Gastroesophageal sphincter (tissue), 4 donors: ENCODE results near the gene YAP1. TPM values are rescaled to one million over a fixed set of nuclear protein-coding genes. Genes with fewer than 3 reads are reported as not detected.

Source experiments
- ATAC-seq: fragments of 150-250 bp; one replicate; pipeline ENCODE4 v1.9.1; 2016; ENCODE audit warnings: mild to moderate bottlenecking, moderate library complexity
- H3K27ac ChIP-seq, 4 donors: fragments of 200-600 bp; sonication (generic) in 3 of 4; 1 replicate in 3 of 4; 2 replicates in 1 of 4; pipeline ENCODE4 v1.5.1; 2016 to 2019
- H3K27me3 ChIP-seq: fragments of 200-600 bp; sonication (generic); one replicate; pipeline ENCODE4 v1.5.1; 2019
- H3K36me3 ChIP-seq, 2 donors: fragments of 200-600 bp; sonication (generic); one replicate each; pipeline ENCODE4 v1.5.1; 2019; ENCODE audit warnings: control low read depth in 1 of 2
- H3K4me1 ChIP-seq, 3 donors: fragments of 200-600 bp; sonication (generic); 1 replicate in 2 of 3; 2 replicates in 1 of 3; pipeline ENCODE4 v1.5.1; 2016 to 2019; ENCODE audit warnings: control low read depth in 2 of 3
- H3K4me3 ChIP-seq, 2 donors: fragments of 200-600 bp; sonication (generic); one replicate each; pipeline ENCODE4 v1.5.1; 2019; ENCODE audit warnings: mild to moderate bottlenecking in 1 of 2, moderate library complexity in 1 of 2
- H3K9me3 ChIP-seq, 3 donors: fragments of 200-600 bp; sonication (generic); one replicate each; pipeline ENCODE4 v1.5.1; 2017 to 2019; ENCODE audit warnings: control low read depth in 2 of 3
- CTCF ChIP-seq, 4 experiments: fragments of 200-600 bp in 2 of 4; fragments of 450-650 bp in 2 of 4; sonication (generic) in 1 of 4; IDR thresholded peaks; one replicate each; pipeline ENCODE4 v1.5.1; 2017 to 2019; ENCODE audit warnings: antibody characterized with exemption in 4 of 4, mild to moderate bottlenecking in 2 of 4, moderate library complexity in 2 of 4
- EP300 ChIP-seq: sonication (generic); formaldehyde crosslinking; IDR thresholded peaks from one replicate; pipeline ENCODE4 v1.6.1; 2017; ENCODE audit warnings: antibody characterized with exemption, mild to moderate bottlenecking
- POLR2A ChIP-seq, 2 donors: fragments of 450-650 bp; IDR thresholded peaks; one replicate each; pipeline ENCODE4 v1.6.1; 2017; ENCODE audit warnings: antibody characterized with exemption in 2 of 2, mild to moderate bottlenecking in 2 of 2, moderate library complexity in 1 of 2
- POLR2AphosphoS5 ChIP-seq: sonication (generic); formaldehyde crosslinking; IDR thresholded peaks from one replicate; pipeline ENCODE4 v1.6.1; 2017; ENCODE audit warnings: antibody characterized with exemption
- WGBS, 2 donors: methylation state at CpG; one replicate each; pipeline ENCODE4 v1.1.5; 2018; ENCODE audit warnings: low coverage in 1 of 2; 5-methylcytosine and 5-hydroxymethylcytosine counted together
- total RNA-seq, 4 donors: library from RNA; depleted of rRNA; stranded (reverse); fragments of >200 nt; gene quantifications; one replicate each; pipeline ENCODE4 v1.1.0, GENCODE V29; 2016

The YAP1 gene
- total RNA-seq, 4 donors from 2014 or later = 192 to 323 (median 278) TPM

- no peaks in the 10 kb centered on the region for H3K27me3 ChIP-seq
- H3K27ac ChIP-seq = no peak overlapping the region
- no peaks in the 10 kb centered on the region for H3K9me3 ChIP-seq
- no peak for ATAC-seq
- H3K36me3 ChIP-seq = no peaks in the 10 kb centered on the region
- WGBS, 2 donors = 82 to 85% methylated on average over 6 of the region's 6 CpGs
- TF ChIP-seq POLR2A (IDR thresholded peaks at IDR 0.05) = no peak
- TF ChIP-seq CTCF (IDR thresholded peaks at IDR 0.05) = no peak
- TF ChIP-seq POLR2AphosphoS5 = no peak
- no peak for TF ChIP-seq EP300
- H3K4me3 ChIP-seq = no peak overlapping the region
- H3K4me1 ChIP-seq = no peaks in the 10 kb centered on the region
Observed at GRCh38 chr11:102252339-102252891, 142.2 kb downstream of the YAP1 start.

- no peak for TF ChIP-seq CTCF (IDR thresholded peaks at IDR 0.05)
- Histone ChIP-seq H3K4me1 (no peaks in the 10 kb centered on the region), H3K9me3 (no peaks in the 10 kb centered on the region), H3K27me3 (no peaks in the 10 kb centered on the region), H3K4me3 (no peak overlapping the region), H3K36me3 (no peaks in the 10 kb centered on the region), H3K27ac (no peak overlapping the region)
- 65 to 92% methylated on average over 2 of the region's 3 CpGs for WGBS, 2 donors
- ATAC-seq = no peak
Observed at GRCh38 chr11:102253020-102253715, 142.9 kb downstream of the YAP1 start.

GRCh38 chr11:102254047-102254446 is 143.8 kb downstream of the YAP1 start:
- no peak overlapping the region for H3K27ac ChIP-seq
- H3K4me3 ChIP-seq = no peak overlapping the region
- no peaks in the 10 kb centered on the region for H3K4me1 ChIP-seq
- peak in 1 of 4 experiments; percentile 14 for TF ChIP-seq CTCF (IDR thresholded peaks at IDR 0.05)
- TF ChIP-seq EP300 = no peak
- TF ChIP-seq POLR2A (IDR thresholded peaks at IDR 0.05) = no peak
- TF ChIP-seq POLR2AphosphoS5 = no peak
- no peaks in the 10 kb centered on the region for H3K27me3 ChIP-seq
- 81 to 85% methylated on average over 5 of the region's 5 CpGs for WGBS, 2 donors
- H3K9me3 ChIP-seq = no peaks in the 10 kb centered on the region
- no peak for ATAC-seq
- no peaks in the 10 kb centered on the region for H3K36me3 ChIP-seq

- H3K4me3 ChIP-seq = no peak overlapping the region
- no peaks in the 10 kb centered on the region for H3K36me3 ChIP-seq
- H3K9me3 ChIP-seq = no peaks in the 10 kb centered on the region
- ATAC-seq = no peak
- no peaks in the 10 kb centered on the region for H3K27me3 ChIP-seq
- no peak overlapping the region for H3K27ac ChIP-seq
- H3K4me1 ChIP-seq = no peaks in the 10 kb centered on the region
- TF ChIP-seq CTCF (IDR thresholded peaks at IDR 0.05) = no peak
- no peak for TF ChIP-seq EP300
- no peak for TF ChIP-seq POLR2A (IDR thresholded peaks at IDR 0.05)
- no peak for TF ChIP-seq POLR2AphosphoS5
- WGBS, 2 donors = 90 to 100% methylated on average over 1 to 3 of the region's 4 CpGs
Observed at GRCh38 chr11:102256251-102256650, 146.0 kb downstream of the YAP1 start.

- Histone ChIP-seq H3K27me3 (no peaks in the 10 kb centered on the region), H3K27ac (no peak overlapping the region), H3K4me3 (no peak overlapping the region), H3K9me3 (no peaks in the 10 kb centered on the region), H3K4me1 (no peaks in the 10 kb centered on the region), H3K36me3 (no peaks in the 10 kb centered on the region)
- 90 to 93% methylated on average over 1 to 2 of the region's 2 CpGs for WGBS, 2 donors
- TF ChIP-seq POLR2A (IDR thresholded peaks at IDR 0.05) = no peak
- TF ChIP-seq POLR2AphosphoS5 = no peak
- TF ChIP-seq CTCF (IDR thresholded peaks at IDR 0.05) = no peak
- TF ChIP-seq EP300 = no peak
- ATAC-seq = no peak
Observed at GRCh38 chr11:102260241-102260640, 150.0 kb downstream of the YAP1 start.
